Choroid plexus epithelial cell (primary cell): Measurements from ENCODE around the gene GALNT17.

ENCODE experiments used
- DNase-seq: peaks from one replicate; pipeline ENCODE4 v3.0.0-alpha.2; 2010; ENCODE audit warnings: low read depth
- H3K4me3 ChIP-seq: 2 replicates; pipeline ENCODE4 v1.5.1; 2011; ENCODE audit warnings: low read depth, mild to moderate bottlenecking, control low read depth, low read length, moderate library complexity
- TF ChIP-seq, protein P1 (sequence below): conservative IDR thresholded peaks from 2 replicates; pipeline ENCODE4 v1.5.1; 2011; ENCODE audit warnings: low read depth, mild to moderate bottlenecking, control low read depth, inconsistent platforms, low read length, moderate library complexity

The GALNT17 gene

DNA sequence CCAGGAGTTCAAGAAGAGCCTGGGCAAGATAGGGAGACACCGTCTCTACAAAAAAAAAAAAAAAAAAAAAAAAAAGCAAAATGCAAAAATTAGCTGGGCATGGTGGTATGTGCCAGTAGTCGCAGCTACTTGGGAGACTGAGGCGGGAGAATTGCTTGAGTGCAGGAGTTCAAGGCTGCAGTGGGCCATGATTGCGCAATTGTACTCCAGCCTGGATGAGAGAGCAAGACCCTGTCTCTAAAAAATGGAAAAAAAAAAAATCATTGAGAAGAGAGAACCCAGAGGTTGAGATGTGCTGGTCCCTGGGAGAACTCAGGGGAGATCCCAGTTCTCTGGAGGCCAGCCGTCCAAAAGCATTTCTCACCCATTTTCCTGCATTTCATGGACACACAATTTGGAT, 95.2 kb downstream of the GALNT17 start:
- DNase-seq: no peak
- TF ChIP-seq, protein P1, sequence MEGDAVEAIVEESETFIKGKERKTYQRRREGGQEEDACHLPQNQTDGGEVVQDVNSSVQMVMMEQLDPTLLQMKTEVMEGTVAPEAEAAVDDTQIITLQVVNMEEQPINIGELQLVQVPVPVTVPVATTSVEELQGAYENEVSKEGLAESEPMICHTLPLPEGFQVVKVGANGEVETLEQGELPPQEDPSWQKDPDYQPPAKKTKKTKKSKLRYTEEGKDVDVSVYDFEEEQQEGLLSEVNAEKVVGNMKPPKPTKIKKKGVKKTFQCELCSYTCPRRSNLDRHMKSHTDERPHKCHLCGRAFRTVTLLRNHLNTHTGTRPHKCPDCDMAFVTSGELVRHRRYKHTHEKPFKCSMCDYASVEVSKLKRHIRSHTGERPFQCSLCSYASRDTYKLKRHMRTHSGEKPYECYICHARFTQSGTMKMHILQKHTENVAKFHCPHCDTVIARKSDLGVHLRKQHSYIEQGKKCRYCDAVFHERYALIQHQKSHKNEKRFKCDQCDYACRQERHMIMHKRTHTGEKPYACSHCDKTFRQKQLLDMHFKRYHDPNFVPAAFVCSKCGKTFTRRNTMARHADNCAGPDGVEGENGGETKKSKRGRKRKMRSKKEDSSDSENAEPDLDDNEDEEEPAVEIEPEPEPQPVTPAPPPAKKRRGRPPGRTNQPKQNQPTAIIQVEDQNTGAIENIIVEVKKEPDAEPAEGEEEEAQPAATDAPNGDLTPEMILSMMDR: no peak
- no peak overlapping the region for H3K4me3 ChIP-seq

DNA sequence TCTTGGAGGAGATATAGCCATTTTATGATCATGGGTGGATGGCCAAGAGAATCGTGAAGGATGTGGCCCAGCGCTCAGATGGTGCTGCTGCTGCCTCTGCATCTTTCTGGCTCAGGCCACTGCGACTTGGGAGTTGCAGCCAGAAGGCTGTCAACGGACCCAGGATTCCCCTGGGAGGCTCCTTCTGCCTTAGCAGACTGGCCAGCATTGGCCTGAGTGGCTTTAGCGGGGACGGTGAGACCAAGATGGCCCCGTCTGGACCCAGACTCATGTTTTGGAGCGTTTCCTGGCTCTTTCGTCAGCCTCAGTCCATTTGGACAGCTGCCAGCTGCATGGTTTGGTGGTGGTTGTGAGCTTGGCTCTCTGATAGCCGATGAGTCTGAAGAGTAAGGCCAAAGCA, 97.2 kb downstream of the GALNT17 start:
- H3K4me3 ChIP-seq: no peak overlapping the region
- TF ChIP-seq, protein P1: no peak
- DNase-seq: no peak

DNA sequence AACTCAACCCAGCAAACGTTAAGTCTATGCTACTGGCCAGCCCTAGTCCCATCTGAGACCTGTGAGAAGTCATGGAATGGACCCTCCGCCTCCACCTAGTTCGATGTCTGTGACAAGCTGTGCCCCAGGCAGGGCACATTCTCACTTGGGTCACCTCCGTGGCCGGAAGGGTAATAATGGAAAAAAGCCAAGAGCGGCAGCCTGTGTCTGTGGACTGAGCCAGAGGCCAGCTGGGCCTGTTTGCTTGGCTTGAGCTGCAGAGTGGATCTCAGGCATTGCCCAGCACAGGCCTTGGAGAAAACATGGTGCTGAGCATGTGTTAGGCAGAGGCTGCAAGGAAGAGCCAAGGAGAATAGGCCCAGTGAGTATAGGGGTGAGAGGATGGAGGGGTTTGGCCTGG, 97.8 kb downstream of the GALNT17 start:
- H3K4me3 ChIP-seq: no peak overlapping the region
- TF ChIP-seq, protein P1: no peak
- DNase-seq: no peak

DNA sequence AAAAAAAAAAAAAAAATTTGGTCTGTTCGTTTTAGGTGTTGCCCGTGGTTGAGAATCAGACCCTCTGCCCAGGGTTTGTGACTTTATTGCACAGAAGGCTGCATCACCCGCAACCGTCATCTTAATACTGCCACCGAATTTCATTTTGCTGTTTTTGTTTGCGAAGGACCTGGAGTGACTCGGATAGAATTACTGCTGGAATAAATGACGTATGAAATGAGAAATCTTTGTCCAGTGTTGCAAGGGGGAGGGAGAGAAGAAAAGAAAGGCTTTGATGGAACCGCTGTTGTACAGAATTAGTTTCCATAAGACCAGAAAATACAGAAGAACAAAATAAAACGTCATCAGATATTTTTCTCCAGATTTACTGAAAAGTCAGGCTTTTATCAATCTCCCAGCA, 103.3 kb downstream of the GALNT17 start:
- H3K4me3 ChIP-seq: no peak overlapping the region
- TF ChIP-seq, protein P1: no peak

DNA sequence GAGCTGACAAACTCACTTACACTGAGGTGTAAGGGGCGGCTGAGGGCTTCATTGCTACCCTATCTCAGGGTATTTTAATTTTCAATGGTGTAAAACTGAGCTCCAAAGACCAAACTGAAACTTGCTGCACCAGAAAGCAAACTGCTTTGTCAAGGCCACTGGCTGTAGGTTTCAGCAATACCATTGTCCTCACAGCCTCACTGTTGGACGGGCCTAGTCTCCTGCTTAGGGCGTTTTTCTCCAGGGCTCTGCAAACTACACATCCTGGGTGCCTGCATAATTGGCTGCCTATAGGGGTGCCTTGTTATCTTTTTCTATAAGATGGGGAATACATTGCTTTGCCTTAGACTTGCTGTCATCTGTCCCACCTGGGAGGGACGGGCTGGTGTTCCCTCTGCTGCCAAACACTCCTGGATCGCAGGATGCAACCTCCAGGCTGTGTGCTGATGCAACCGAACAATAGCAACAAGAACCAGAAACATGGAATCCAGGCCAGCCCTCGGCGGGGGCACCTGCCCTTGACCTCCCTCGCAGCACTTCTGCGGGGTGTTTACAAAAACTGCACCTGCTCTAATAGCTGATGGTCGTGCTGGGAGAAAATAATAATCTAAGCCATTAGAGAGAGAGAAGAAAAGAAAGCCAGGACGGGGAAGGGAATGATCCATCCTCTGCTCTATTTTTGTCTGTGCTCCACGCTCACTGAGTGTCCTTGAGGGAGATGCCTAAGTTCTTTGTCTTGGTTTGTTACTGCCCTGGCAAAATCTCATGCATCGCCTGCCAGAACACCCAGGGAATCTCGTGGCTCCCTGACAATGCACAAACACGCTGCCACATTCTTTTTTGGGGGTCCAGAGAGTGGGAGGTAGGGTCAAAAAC, 104.5 kb downstream of the GALNT17 start:
- H3K4me3 ChIP-seq: no peak overlapping the region
- TF ChIP-seq, protein P1: no peak
- no peak for DNase-seq

More for the DNA sequence above, 103.3 kb downstream of the GALNT17 start:
- DNase-seq: no peak

DNA sequence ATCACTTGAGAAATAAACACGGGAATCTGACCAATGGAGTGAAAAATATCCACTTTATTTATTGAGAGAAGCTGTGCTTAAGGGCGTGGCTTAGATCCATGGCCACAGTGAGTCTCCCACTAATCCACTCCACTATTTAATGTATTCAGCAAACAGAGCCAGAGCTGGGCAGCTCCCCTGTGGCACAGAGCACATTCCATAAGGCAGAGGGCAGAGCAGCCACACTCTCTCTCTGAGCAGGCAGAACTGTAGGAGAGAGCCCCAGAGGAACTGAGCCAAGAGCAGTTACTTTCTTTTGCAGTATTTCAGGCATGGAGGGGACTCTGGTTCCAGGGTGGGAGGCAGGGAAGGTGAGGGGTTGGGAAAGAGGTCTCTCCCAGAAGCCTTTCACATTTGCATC, 106.0 kb downstream of the GALNT17 start:
- no peak overlapping the region for H3K4me3 ChIP-seq
- no peak for DNase-seq
- TF ChIP-seq, protein P1: no peak

DNA sequence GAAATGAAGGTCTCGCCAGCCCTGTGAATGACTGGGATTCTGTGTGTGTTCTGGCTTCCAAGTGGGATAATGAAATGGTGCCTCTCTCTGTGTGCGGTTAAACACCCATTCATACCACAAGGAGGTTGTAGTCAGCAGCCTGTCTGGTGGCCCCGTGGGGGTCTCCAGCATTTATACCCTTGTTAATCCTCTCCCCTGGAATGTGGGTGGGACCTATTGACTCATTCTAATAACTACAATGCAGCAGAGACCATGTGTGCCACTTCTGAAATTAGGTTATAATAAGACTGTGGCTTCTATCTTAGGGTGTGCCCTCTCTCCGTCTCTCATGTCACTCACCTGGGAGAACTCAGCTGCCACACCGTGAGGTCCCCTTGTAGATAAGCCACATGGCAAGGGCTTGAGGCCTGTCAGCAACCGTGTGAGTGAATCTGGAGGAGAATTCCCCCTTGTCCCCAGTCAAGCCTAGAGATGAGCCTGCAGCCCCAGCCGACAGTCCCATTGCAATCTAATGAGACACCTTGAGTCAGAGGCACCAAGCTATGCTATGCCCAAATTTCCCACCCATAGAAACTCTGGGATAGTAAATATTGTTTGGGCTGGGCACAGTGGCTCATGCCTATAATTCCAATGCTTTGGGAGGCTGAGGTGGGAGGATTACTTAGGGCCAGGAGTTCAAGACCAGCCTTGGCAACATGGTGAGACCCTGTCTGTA, 106.8 kb downstream of the GALNT17 start:
- TF ChIP-seq, protein P1: no peak
- DNase-seq: no peak
- H3K4me3 ChIP-seq: no peak overlapping the region
